Peyer's patch (tissue), 4 donors: ENCODE measurements around the gene MYH7B.

Experiments
- CTCF ChIP-seq, 6 experiments: fragments of 450-650 bp in 4 of 6; fragments of 200-600 bp in 2 of 6; sonication (generic) in 1 of 6; IDR thresholded peaks; one replicate each; pipeline ENCODE4 v1.5.1; 2017 to 2019; ENCODE audit warnings: antibody characterized with exemption in 6 of 6, mild to moderate bottlenecking in 3 of 6, moderate library complexity in 1 of 6
- POLR2A ChIP-seq, 2 donors: fragments of 450-650 bp; IDR thresholded peaks; one replicate each; pipeline ENCODE4 v1.5.1; 2017; ENCODE audit warnings: antibody characterized with exemption in 2 of 2, mild to moderate bottlenecking in 2 of 2, moderate library complexity in 2 of 2

- TF ChIP-seq CTCF (IDR thresholded peaks at IDR 0.05) (no peak), POLR2A (IDR thresholded peaks at IDR 0.05) (no peak)
These were observed 23.9 kb upstream of the MYH7B start for GRCh38 chr20:34931771-34932170.
